CD4-positive, alpha-beta T cell treated with Interleukin-17A for 4 hours (primary cell): ENCODE results near the gene FMO1.
"Not testable (repeated sequence)": the region's sequence is repeated elsewhere in the genome, so short reads cannot be mapped to it uniquely, and the experiment has no call there.

Source experiments
- DNase-seq: peaks from one replicate; pipeline ENCODE4 v3.0.0-alpha.2; 2020; ENCODE audit warnings: mixed read lengths

Gene FMO1, protein sequence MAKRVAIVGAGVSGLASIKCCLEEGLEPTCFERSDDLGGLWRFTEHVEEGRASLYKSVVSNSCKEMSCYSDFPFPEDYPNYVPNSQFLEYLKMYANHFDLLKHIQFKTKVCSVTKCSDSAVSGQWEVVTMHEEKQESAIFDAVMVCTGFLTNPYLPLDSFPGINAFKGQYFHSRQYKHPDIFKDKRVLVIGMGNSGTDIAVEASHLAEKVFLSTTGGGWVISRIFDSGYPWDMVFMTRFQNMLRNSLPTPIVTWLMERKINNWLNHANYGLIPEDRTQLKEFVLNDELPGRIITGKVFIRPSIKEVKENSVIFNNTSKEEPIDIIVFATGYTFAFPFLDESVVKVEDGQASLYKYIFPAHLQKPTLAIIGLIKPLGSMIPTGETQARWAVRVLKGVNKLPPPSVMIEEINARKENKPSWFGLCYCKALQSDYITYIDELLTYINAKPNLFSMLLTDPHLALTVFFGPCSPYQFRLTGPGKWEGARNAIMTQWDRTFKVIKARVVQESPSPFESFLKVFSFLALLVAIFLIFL

GRCh38 chr1:171248302-171248701 lies at the start of gene FMO1:
TSS of gene FMO1 (plus strand) at chr1:171248494. CDS start at chr1:171258088, 9,594 bp downstream.
- no peak for DNase-seq

DNA sequence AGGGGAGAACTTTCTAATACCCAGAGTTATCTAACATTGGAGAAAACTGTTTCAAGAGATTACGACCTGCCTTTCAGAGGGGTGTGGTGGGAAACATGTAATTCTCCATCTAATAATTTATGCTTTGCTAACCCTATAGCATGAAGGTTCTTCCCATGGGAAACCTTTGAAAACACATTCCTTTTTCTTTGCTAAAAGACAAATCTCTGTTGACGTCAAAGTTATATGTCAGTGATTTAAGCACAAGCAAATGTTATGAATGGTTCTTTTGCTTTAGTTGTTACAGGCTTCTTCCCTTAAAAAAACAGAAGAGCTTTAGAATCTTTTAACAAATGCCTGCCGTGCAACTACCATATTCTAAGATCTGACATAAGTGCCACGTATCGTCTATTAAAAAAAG lies 44.0 kb upstream of the FMO1 start:
- DNase-seq: no peak

- DNase-seq: no peak
Measured at GRCh38 chr1:171206204-171206977, 41.9 kb upstream of the FMO1 start.

- DNase-seq: no peak
Measured at GRCh38 chr1:171206978-171207355, 41.3 kb upstream of the FMO1 start.

DNA sequence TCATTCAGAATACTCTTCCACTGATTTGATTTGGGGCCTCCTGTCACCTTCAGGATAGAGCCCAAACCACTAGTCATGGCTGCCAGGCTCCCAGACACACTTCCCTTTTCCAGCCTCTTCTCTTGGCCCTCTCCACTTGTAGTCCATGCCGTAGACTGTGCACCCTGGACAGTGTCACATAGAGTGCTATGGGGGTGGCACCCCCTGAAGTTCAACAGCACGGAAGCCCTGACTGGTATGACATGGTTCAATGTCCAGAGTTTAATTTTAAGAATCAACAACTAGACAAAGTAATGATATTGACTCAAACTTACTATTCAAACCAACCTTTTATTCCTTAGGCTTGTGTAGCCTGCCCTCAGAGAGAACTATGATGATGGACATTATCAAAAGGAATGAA lies 40.9 kb upstream of the FMO1 start:
- DNase-seq: no peak

DNA sequence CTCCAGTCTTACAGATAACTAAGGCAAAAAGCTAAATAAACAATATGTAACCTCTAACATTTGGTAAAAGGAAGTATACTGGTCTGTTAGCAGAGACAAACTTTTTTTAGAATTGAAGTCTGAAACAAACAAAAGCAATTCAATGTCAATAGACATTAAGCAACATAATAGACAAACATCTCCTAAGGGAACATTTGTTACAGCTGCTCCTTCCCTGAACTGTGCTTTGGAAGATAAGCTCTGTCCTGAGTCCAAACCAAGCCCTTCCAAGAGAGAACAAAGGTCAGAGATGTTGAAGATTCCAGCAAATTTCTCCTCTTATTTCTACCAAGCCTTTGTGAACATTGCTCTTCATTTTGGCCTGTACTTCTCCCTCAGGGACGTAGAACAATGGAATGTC lies 37.9 kb upstream of the FMO1 start:
- DNase-seq: no peak

GRCh38 chr1:171212607-171213351 lies 35.5 kb upstream of the FMO1 start:
- DNase-seq: no peak

DNA sequence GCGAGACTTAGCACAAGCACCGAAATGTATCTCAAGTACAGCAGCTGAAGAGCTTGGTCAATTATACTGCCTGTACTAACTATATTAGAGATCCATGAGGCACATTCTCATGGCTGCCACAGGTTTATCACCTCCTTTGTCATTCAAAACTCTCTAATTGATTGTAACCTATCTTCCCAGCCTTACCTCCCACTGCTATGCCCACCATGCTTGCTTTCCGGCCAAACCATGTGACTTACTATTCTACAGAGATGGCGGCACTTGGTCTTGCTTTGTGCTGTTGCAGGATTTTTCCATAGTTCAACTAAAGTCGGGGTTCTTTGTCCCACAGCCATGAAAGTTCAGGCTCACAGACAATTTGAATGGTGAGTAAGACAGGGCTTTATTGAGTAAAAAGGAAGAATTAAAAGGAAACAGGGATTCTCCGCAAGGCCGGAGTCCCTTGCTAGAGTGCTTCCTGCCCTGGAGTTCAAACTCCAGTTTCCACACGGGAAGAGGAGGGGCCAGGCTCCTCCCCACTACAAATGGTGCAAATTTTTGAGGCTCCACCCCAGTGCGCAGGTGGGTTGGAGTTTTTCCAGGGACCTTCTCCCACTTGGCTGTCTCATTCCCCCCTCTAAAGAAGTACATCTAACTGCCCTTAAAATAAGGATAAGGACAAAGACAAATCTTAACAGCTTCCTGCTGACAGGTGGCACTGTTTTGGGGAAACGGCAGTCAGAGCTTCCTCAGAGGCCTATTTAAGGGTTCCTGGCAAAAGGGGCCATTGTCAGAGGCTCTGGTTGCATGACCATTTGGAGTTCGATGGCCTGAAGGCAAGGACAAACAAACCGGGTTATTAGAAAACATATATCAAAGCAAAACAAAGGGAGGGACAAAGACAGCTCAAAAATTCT lies 34.5 kb upstream of the FMO1 start:
- no peak for DNase-seq

DNA sequence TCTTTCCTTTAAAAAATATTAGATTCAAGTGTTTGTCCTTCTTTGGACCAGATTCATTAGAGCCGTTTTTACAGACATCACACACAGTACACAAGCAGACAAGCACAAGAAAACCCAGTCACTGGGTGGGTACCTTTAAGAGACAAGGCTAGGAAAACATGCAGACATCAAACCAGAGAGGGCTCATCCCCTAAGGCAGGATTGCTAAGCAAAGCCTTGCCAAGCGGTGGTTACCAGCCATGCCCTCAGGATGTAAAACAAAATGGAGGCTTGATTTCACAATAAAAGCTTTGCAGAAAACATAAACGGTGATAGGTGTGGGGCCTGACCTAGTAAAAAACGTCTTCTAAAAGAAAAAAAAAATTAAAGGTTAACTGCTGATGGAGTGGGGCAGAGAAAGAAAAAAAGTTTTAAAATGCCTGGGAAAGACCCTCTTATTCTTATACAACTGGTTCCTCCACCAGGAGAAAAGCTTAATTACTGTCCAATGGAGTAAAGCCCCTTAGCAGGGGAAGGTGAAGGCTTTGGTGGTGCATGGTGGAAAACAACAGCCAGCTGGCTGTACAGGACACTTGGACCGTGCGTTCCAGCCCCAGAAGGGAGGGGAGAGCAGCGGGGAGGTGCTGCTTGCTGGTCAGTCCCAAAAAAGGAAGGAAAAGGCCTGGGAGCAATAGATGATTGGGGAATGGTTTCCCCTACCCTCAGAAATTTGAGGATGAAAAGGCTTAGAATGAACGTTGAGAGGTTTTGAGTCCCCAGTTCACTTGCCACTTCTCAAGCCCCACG lies 30.4 kb upstream of the FMO1 start:
- no peak for DNase-seq

- DNase-seq: no peak
Measured at GRCh38 chr1:171218661-171219060, 29.6 kb upstream of the FMO1 start.

DNA sequence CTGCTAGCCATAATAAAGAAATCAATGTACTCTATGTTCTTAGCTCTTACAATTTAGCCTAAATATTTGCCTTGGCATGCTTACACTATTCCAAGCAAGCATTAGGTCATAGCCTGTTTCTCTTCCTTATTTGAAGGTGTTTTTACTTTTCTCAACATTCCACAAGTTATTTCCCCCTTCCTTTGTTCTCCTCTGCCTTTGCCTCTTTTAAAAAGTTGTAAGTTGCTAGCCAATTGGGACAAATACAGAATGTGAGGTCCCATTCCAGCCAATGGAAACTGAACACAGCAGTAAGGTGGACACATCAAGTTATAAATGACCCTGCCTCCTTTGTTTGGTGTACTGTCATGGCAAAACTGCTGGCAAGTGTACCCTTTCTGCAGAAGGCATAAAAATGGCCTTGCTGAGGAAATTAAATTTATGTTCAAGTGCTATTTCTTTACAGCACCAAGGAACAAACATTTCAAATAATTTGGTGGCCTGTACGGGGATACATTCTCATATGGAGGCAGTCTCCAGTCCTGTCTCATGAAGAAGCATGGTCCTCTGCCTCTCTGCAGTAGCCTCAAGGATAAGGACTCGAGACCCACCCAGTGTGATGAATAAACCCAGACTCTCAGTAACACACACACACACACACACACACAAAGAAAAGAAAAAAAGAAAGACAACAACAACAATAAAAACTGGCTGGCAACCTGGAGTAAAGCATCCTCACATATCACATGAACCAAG lies 28.8 kb upstream of the FMO1 start:
- DNase-seq: no peak

- DNase-seq: no peak
Measured at GRCh38 chr1:171220081-171220420, 28.2 kb upstream of the FMO1 start.

DNA sequence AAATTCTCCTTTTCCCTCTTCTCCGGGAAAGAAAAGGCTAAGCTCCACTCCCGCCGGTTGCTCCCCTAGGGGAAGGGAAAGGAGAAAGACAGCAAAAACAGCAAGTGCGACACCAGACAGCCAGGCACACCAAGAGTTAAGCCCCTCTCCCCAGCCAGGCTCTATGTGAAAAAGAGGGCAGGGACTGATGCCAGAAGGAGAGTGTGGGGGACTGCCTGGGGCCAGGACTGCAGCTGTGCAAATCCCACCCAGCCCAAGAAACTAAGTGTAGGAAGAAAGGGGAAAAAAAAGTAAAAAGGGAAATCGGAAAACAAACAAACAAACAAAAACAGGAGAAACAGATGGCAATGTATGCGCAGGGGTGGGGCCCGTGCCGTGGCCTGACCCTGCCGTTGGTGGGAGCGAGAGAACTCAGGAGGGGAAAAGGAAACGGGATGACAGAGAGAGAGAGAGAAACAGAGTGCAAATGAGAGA lies 27.7 kb upstream of the FMO1 start:
- no peak for DNase-seq

DNA sequence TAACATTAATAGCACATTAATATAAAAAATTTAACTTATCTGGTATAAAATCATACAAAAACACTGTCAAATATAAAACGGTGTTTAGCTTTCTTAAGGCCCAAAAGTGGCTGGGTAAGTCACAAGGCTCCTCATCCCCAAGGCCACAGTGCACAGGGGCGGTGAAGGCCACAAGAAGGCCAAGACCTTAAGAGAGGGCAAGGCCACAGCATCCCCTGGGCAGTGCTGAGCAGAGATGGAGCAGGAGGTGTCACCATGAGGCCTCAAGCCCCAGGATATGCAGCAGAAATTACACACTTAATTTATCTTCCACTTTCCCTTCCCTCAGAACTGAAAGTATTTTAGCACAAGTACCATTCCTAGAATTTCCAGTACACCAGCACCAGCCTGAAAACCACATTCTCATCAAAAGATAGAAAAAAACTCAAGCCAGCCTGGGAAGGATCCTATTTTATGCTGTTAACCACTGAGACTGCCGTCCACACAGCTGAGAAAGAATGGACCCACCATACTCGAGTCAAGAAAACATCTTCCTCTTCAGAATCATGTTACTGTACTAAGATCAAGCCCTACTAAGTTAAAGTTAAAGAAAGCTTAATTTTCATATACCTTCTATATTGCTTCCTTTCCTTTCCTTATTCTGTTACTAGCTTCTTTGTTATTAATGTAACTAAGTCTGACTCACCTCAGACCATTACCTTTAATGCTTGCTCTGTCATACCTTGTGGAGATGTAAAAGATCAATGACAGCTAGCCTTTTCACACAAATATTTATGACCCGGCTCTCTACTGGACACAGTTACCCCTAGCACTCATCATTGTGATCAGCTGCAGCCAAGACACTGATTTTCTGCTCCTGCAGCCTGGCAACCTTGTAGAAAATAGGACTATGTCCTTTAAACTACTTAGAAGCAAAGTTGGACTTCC lies 26.4 kb upstream of the FMO1 start:
- DNase-seq: no peak

DNA sequence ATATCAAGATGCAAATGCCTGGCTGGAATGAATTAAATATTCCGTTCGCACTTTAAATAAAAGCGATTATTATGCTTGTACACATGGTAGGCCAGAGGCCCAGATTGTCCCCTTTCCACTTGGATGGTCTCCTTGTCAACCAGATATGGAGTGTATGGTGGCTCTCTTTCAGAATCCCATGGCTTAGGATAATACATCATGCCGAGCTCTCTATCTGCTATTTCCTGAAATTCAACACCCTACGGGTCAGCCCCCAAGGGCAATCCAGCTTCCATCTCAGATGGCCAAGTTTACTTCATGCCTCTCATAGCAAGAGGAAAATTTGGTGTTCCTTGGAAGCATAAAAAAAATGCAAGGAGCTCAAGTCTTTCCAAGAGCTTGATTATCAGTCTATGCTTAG lies 25.4 kb upstream of the FMO1 start:
- no peak for DNase-seq

DNA sequence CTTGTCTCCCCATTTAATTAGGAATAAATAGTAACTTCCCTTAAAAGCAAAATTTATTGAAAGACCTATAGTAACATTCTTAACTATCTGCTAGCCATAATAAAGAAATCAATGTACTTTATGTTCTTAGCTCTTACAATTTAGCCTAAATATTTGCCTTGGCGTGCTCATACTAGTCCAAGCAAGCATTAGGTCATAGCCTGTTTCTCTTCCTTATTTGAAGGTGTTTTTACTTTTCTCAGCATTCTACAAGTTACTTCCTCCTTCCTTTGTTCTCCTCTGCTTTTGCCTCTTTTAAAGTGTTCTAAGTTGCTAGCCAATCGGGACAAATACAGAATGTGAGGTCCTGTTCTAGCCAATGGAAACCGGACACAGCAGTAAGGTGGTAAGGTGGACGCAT lies 24.0 kb upstream of the FMO1 start:
- DNase-seq: not testable (repeated sequence)

DNA sequence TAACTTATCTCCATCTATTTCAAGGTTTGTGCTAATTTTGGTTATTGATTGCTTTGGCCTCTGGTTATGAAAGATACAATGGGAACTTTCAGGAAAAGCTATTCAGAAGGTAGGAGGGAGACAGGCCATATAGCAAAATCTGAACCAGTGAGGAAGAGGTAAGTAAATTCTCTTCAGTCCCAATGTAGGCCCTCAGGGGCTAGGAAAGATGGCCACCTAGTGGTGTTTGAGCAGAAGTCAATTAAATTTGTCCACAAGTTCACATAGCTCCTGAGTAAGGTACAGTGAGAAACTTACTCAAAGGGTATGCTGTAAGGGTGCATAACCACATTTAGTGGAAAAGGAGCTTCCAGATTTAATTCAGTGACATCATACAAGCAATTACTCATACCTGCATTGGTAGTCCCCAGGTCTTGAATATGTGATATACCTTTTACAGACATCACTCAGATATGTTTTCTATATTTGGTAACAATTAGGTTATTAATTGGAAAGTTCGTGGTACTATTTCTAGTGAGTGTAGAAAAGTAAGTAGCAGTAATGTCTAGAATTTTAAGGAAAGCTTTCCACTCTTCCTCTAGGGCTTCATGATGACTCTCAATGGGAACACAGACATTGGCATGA lies 21.4 kb upstream of the FMO1 start:
- no peak for DNase-seq

- DNase-seq: no peak
Measured at GRCh38 chr1:171231326-171231725, 17.0 kb upstream of the FMO1 start.

DNA sequence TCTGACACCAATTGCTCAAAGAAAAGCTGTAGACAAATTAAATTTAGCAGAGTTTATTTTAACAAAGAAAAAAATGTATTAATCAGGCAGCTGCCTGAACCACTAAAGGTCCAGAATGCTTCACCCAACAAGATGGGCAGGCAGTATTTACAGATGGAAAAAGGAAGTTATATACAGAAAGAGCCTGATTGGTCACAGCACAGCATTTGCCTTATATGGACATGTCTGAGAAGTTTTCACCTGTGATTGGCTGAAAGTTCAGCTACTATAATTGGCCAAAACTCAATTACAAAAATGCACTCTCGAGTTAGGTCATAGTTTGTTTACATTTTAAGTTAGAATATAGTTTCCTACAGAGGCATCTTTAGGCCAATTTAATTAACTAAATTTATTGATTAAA lies 15.1 kb upstream of the FMO1 start:
- no peak for DNase-seq
